Neural progenitor cell (in vitro differentiated cells): ENCODE results near the gene PRSS36. TPM values are rescaled to one million over a fixed set of nuclear protein-coding genes. Genes with fewer than 3 reads are reported as not detected.

Experiments
- DNase-seq: peaks from one replicate; pipeline ENCODE4 v3.0.0-alpha.2; 2016; ENCODE audit warnings: low spot score
- H2AFZ ChIP-seq: fragments of 200-600 bp; sonication (generic); replicated peaks from 2 replicates; pipeline ENCODE4 v1.6.1; 2016; ENCODE audit warnings: antibody characterized with exemption
- H3F3A ChIP-seq: fragments of 200-600 bp; sonication (generic); 2 replicates; pipeline ENCODE4 v1.6.1; 2016; ENCODE audit warnings: antibody characterized with exemption, low read depth
- H3K27ac ChIP-seq: fragments of 200-600 bp; sonication (generic); 2 replicates; pipeline ENCODE4 v1.5.1; 2016; ENCODE audit warnings: mild to moderate bottlenecking
- H3K27me3 ChIP-seq: fragments of 200-600 bp; sonication (generic); 2 replicates; pipeline ENCODE4 v1.6.1; 2016; ENCODE audit warnings: mild to moderate bottlenecking, moderate library complexity
- H3K36me3 ChIP-seq: fragments of 200-600 bp; sonication (generic); 2 replicates; pipeline ENCODE4 v1.5.1; 2016
- H3K4me1 ChIP-seq: fragments of 200-600 bp; sonication (generic); 2 replicates; pipeline ENCODE4 v1.6.1; 2016; ENCODE audit warnings: mixed run types
- H3K4me2 ChIP-seq: fragments of 200-600 bp; sonication (generic); 2 replicates; pipeline ENCODE4 v1.6.1; 2016
- H3K4me3 ChIP-seq: fragments of 200-600 bp; sonication (generic); 2 replicates; pipeline ENCODE4 v1.5.1; 2016
- H3K79me2 ChIP-seq: fragments of 200-600 bp; sonication (generic); 2 replicates; pipeline ENCODE4 v1.6.1; 2016; ENCODE audit warnings: low read depth
- H3K9ac ChIP-seq: fragments of 200-600 bp; sonication (generic); 2 replicates; pipeline ENCODE4 v1.6.1; 2016
- H3K9me3 ChIP-seq: fragments of 200-600 bp; sonication (generic); 2 replicates; pipeline ENCODE4 v1.5.1; 2016; ENCODE audit warnings: low read depth
- H4K20me1 ChIP-seq: fragments of 200-600 bp; sonication (generic); 2 replicates; pipeline ENCODE4 v1.6.1; 2016; ENCODE audit warnings: low read depth
- H3K27ac Mint-ChIP-seq: 3 replicates; pipeline ENCODE4 v1.8.0; 2021; ENCODE audit warnings: mixed read lengths
- H3K27me3 Mint-ChIP-seq: 2 replicates; pipeline ENCODE4 v1.8.0; 2022; ENCODE audit warnings: low read depth, mild to moderate bottlenecking, inconsistent platforms, moderate library complexity, mixed read lengths; ENCODE audit not compliant: insufficient read depth
- H3K36me3 Mint-ChIP-seq: 3 replicates; pipeline ENCODE4 v1.8.0; 2021; ENCODE audit warnings: mixed read lengths
- H3K4me1 Mint-ChIP-seq: 3 replicates; pipeline ENCODE4 v1.8.0; 2021; ENCODE audit warnings: mixed read lengths
- H3K4me3 Mint-ChIP-seq: 3 replicates; pipeline ENCODE4 v1.8.0; 2021; ENCODE audit warnings: mild to moderate bottlenecking, moderate library complexity, mixed read lengths
- H3K9me3 Mint-ChIP-seq: 3 replicates; pipeline ENCODE4 v1.8.0; 2020; ENCODE audit warnings: mixed read lengths
- EZH2 ChIP-seq: fragments of 200-600 bp; sonication (generic); IDR thresholded peaks from 2 replicates; pipeline ENCODE4 v1.6.1; 2017; ENCODE audit warnings: antibody characterized with exemption, mild to moderate bottlenecking, moderate library complexity
- EZH2phosphoT487 ChIP-seq: fragments of 200-600 bp; sonication (generic); IDR thresholded peaks from 2 replicates; pipeline ENCODE4 v1.6.1; 2017; ENCODE audit warnings: antibody characterized with exemption
- total RNA-seq: library from RNA; depleted of rRNA; stranded (reverse); fragments of >200 nt; gene quantifications from 2 replicates; pipeline ENCODE4 v1.2.3, GENCODE V29; 2015; ENCODE audit warnings: low replicate concordance
- TF ChIP-seq, protein P1 (sequence below): fragments of 200-600 bp; sonication (generic); IDR thresholded peaks from 2 replicates; pipeline ENCODE4 v1.5.1; 2017; ENCODE audit warnings: antibody characterized with exemption, mild to moderate bottlenecking

Gene PRSS36
- total RNA-seq, 1 donor from 2014 or later: 0.30 TPM

- Mint-ChIP-seq H3K36me3 (peaks cover 76% of the 10 kb centered on the region), H3K27ac (no peak overlapping the region), H3K27me3 (peaks cover 29% of the 10 kb centered on the region), H3K4me3 (peak overlapping the region; percentile 14), H3K9me3 (peaks cover 2% of the 10 kb centered on the region), H3K4me1 (peaks cover 31% of the 10 kb centered on the region)
- Histone ChIP-seq H2AFZ (no peak overlapping the region), H3K36me3 (peaks cover 37% of the 10 kb centered on the region), H3F3A (peaks cover 69% of the 10 kb centered on the region), H3K4me2 (no peak overlapping the region), H3K9ac (no peak overlapping the region), H3K4me1 (peaks cover 17% of the 10 kb centered on the region), H4K20me1 (peaks cover 93% of the 10 kb centered on the region), H3K27ac (no peak overlapping the region), H3K79me2 (peaks cover 99% of the 10 kb centered on the region), H3K4me3 (no peak overlapping the region), H3K27me3 (no peaks in the 10 kb centered on the region), H3K9me3 (no peaks in the 10 kb centered on the region)
- no peak for DNase-seq
- no peak for TF ChIP-seq EZH2phosphoT487
- TF ChIP-seq, protein P1, sequence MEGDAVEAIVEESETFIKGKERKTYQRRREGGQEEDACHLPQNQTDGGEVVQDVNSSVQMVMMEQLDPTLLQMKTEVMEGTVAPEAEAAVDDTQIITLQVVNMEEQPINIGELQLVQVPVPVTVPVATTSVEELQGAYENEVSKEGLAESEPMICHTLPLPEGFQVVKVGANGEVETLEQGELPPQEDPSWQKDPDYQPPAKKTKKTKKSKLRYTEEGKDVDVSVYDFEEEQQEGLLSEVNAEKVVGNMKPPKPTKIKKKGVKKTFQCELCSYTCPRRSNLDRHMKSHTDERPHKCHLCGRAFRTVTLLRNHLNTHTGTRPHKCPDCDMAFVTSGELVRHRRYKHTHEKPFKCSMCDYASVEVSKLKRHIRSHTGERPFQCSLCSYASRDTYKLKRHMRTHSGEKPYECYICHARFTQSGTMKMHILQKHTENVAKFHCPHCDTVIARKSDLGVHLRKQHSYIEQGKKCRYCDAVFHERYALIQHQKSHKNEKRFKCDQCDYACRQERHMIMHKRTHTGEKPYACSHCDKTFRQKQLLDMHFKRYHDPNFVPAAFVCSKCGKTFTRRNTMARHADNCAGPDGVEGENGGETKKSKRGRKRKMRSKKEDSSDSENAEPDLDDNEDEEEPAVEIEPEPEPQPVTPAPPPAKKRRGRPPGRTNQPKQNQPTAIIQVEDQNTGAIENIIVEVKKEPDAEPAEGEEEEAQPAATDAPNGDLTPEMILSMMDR: no peak
- TF ChIP-seq EZH2: no peak
These were observed 35.0 kb upstream of the PRSS36 start for GRCh38 chr16:31184888-31185287.

GRCh38 chr16:31183432-31184428 is 33.9 kb upstream of the PRSS36 start:
- Histone ChIP-seq H3K9me3 (no peaks in the 10 kb centered on the region), H4K20me1 (peaks cover 81% of the 10 kb centered on the region)

DNA sequence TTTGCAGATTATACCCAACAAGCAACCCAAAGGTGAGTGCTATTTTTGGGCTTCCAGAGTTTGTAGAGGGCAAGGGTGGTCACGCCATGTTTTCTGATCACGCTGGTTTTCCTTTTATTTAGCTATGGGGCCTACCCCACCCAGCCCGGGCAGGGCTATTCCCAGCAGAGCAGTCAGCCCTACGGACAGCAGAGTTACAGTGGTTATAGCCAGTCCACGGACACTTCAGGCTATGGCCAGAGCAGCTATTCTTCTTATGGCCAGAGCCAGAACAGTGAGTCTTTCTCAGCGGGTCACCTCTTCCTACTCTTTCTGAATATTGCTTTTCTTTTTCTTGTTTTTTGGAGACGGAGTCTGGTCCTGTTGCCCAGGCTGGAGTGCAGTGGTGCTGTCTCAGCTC is 32.5 kb upstream of the PRSS36 start:
- peaks cover 53% of the 10 kb centered on the region for H3K36me3 Mint-ChIP-seq
- peak overlapping the region; percentile 98 for H3K4me3 Mint-ChIP-seq
- no peaks in the 10 kb centered on the region for H3K9me3 ChIP-seq
- H3K4me1 Mint-ChIP-seq: peaks cover 37% of the 10 kb centered on the region
- peak overlapping the region; percentile 95 for H3K4me2 ChIP-seq
- H3K27me3 Mint-ChIP-seq: peaks cover 29% of the 10 kb centered on the region
- DNase-seq: no peak
- H3K27me3 ChIP-seq: no peaks in the 10 kb centered on the region
- no peak for TF ChIP-seq EZH2phosphoT487
- H3K27ac Mint-ChIP-seq: no peak overlapping the region
- H3K4me3 ChIP-seq: peak overlapping the region; percentile 72
- H3K9me3 Mint-ChIP-seq: peaks cover 4% of the 10 kb centered on the region
- no peak overlapping the region for H3K27ac ChIP-seq
- peaks cover 83% of the 10 kb centered on the region for H3K79me2 ChIP-seq
- peaks cover 21% of the 10 kb centered on the region for H3K36me3 ChIP-seq
- H4K20me1 ChIP-seq: peaks cover 68% of the 10 kb centered on the region
- H3K9ac ChIP-seq: peak overlapping the region; percentile 92
- H2AFZ ChIP-seq: no peak overlapping the region
- H3K4me1 ChIP-seq: peaks cover 17% of the 10 kb centered on the region
- peaks cover 58% of the 10 kb centered on the region for H3F3A ChIP-seq

More at GRCh38 chr16:31183432-31184428, 33.9 kb upstream of the PRSS36 start:
- H3K4me1 ChIP-seq: peaks cover 17% of the 10 kb centered on the region
- H3K9ac ChIP-seq: no peak overlapping the region
- no peaks in the 10 kb centered on the region for H3K27me3 ChIP-seq
- H3K79me2 ChIP-seq: peaks cover 96% of the 10 kb centered on the region
- peak overlapping the region; percentile 95 for H3K4me2 ChIP-seq
- TF ChIP-seq EZH2phosphoT487 (no peak), EZH2 (no peak)
- TF ChIP-seq, protein P1: no peak
- peaks cover 2% of the 10 kb centered on the region for H3K9me3 Mint-ChIP-seq
- H3K27me3 Mint-ChIP-seq: peaks cover 29% of the 10 kb centered on the region
- H3K4me3 ChIP-seq: peak overlapping the region; percentile 72
- peak overlapping the region; percentile 36 for H3K27ac Mint-ChIP-seq
- no peak for DNase-seq
- H3K4me3 Mint-ChIP-seq: peak overlapping the region; percentile 98
- H3K4me1 Mint-ChIP-seq: peaks cover 34% of the 10 kb centered on the region
- H2AFZ ChIP-seq: no peak overlapping the region
- H3K36me3 ChIP-seq: peaks cover 25% of the 10 kb centered on the region
- no peak overlapping the region for H3K27ac ChIP-seq
- peaks cover 66% of the 10 kb centered on the region for H3K36me3 Mint-ChIP-seq
- H3F3A ChIP-seq: peaks cover 66% of the 10 kb centered on the region
